Right renal cortex interstitium (tissue), 3 donors: ENCODE measurements around the gene IL12A. TPM values are rescaled to one million over a fixed set of nuclear protein-coding genes. Genes with fewer than 3 reads are reported as not detected.

Experiments used
- DNase-seq, 3 donors: peaks; one replicate each; pipeline ENCODE4 v3.0.0-alpha.2; 2013; ENCODE audit warnings: low read depth in 3 of 3, low spot score in 2 of 3
- polyA plus RNA-seq, 3 donors: library from polyadenylated mRNA; unstranded; fragments of 120-200 nt; gene quantifications; one replicate each; pipeline ENCODE4 v1.2.1, GENCODE V29; 2013; ENCODE audit not compliant: insufficient read length in 3 of 3

IL12A gene
- polyA plus RNA-seq, 3 donors = 0.85 to 1.0 (median 0.87) TPM

- DNase-seq = no peak
Observed at GRCh38 chr3:160023476-160023875, 34.8 kb downstream of the IL12A start.

GRCh38 chr3:160027541-160028195 is 39.0 kb downstream of the IL12A start:
- no peak for DNase-seq

GRCh38 chr3:160035757-160036156 is 47.1 kb downstream of the IL12A start:
- DNase-seq = no peak

- DNase-seq = peak in 1 of 3 donors; percentile 14
Observed at GRCh38 chr3:160038862-160039562, 50.4 kb downstream of the IL12A start.

GRCh38 chr3:160040181-160040580 is 51.5 kb downstream of the IL12A start:
- DNase-seq = no peak

GRCh38 chr3:160041465-160041864 is 52.8 kb downstream of the IL12A start:
- no peak for DNase-seq

GRCh38 chr3:160044121-160044520 is 55.5 kb downstream of the IL12A start:
- DNase-seq = no peak

Other genes starting within 250 kb of the IL12A start
- gene SCHIP1, start 149.0 kb upstream of the IL12A start, polyA plus RNA-seq = 10 to 100 TPM; 59.4 to 63.3 (median 60.6) TPM
- under 1 TPM; 0.25 to 0.35 (median 0.34) TPM for gene C3orf80, start 236.6 kb downstream of the IL12A start, polyA plus RNA-seq